Central memory CD4-positive, alpha-beta T cell (primary cell): ENCODE data around the gene SLC35G3.
A peak's percentile ranks its signal among the peaks of the same experiment; 100 is the strongest.
"Not testable (repeated sequence)": the region's sequence is repeated elsewhere in the genome, so short reads cannot be mapped to it uniquely, and the experiment has no call there.

Source experiments
- DNase-seq: peaks from one replicate; pipeline ENCODE4 v3.0.0; 2022

Gene SLC35G3

DNA sequence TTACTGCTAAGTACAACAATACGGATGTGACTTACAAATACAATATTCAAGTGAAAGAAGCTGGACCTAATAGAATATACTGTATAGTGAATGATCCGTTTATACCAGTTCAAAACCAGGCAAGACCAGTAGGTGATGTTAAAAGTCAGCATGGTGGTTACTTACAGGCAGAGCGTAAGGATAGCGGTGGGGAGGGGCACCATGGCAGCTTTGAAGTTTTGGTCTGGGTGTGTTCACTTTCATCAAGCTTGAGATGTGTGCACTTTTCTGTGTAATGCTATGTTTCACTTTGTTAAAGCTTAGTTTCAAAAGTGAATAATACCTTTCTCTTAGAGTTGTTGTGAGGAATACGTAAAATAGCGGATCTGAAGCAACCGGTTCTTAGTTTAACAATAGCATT is 16.5 kb upstream of the SLC35G3 start:
- peak; percentile 35 for DNase-seq

- DNase-seq, result not testable (repeated sequence)
Measured at GRCh38 chr17:35202582-35202981, 8.4 kb upstream of the SLC35G3 start.

- not testable (repeated sequence) for DNase-seq
Measured at GRCh38 chr17:35195062-35195461, 869 bp upstream of the SLC35G3 start.

DNA sequence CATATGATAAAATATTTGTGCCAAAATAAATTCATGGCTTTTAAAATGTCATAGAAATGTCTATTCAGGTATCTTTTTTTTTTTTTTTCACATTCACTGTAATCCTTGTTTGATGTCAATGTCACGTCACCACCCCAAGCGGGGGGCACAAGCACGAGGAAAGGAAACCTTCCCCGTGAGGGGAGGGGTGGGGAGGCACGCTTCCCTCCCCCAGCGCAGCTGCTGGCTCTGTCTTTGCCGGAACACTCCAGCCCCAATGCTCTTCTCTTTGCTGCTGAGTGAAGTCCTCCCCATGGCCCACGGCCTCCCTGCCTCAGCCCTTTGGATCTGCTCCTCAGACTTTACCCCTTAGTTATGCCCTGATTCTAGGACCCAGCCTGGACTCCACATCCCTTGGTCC is 1.5 kb downstream of the SLC35G3 start:
- DNase-seq, result no peak

DNA sequence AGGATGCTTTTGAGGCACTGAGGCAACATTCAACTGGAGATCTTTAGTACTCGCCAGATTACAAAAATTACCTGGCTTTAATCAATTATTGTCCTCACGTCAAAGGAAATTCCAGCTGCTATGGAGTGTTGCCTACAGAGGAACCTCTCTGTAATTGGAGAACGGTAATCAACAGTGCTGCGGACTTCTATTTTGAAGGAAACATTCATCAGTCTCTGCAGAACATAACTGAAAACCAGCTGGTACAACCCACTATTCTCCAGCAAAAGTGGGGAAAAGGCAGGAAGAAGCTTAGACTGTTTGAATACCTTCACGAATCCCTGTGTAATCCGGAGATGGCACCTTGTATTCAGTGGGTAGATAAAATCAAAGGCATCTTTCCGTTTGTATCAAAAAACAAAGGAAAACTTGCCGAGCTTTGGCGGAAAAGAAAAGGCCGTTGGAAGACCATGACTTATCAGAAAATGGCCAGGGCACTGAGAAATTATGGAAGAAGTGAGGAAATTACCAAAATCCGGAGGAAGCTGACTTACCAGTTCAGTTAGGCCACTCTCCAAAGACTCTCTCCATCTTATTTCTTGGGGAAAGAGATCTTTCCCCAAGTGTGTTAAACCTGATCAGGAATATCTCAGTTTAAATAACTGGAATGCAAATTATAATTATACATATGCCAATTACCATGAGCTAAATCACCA is 3.0 kb downstream of the SLC35G3 start:
- DNase-seq, result no peak

- DNase-seq, result no peak
Measured at GRCh38 chr17:35189291-35189690, 4.9 kb downstream of the SLC35G3 start.

- DNase-seq, result peak; percentile 27
Measured at GRCh38 chr17:35188111-35188510, 6.1 kb downstream of the SLC35G3 start.

DNA sequence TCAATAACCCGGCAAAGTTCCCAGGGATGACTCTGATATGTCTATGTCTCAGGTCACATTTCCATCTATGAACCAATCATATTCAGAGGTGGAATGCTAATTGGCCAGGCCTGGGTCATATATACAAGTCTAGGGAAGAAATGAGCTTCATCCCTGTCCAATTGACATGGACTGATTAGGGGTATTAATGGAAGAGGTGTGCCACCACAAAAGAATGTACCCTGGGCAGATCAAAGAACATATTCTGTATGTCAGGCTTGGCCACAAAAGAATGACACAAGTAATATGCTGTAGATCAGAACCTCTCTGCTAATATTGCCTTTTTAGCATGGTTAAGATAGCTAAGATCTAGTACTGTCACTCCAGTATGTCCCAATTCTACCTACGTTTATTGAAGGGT is 6.7 kb downstream of the SLC35G3 start:
- DNase-seq, result no peak

GRCh38 chr17:35185849-35186248 is 8.3 kb downstream of the SLC35G3 start:
- no peak for DNase-seq

GRCh38 chr17:35184274-35184673 is 9.9 kb downstream of the SLC35G3 start:
- no peak for DNase-seq

DNA sequence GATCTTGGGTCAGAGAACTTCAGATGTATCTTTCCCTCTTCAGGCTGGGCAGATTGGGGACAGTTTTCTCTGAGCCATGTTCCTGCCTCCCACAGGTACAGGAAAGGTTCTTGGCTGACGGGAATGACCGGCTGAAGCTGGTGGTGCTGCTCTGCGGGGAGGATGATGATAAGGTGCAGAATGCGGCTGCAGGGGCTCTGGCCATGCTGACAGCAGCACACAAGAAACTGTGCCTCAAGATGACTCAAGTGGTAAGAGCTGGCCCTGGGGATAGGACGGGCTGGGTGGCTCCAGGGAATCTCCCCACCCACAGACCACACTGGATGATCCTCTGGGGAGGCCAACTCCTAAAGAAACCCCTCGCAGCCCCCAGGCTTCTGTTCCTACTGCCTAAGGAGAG is 10.9 kb downstream of the SLC35G3 start:
- DNase-seq, result no peak

DNA sequence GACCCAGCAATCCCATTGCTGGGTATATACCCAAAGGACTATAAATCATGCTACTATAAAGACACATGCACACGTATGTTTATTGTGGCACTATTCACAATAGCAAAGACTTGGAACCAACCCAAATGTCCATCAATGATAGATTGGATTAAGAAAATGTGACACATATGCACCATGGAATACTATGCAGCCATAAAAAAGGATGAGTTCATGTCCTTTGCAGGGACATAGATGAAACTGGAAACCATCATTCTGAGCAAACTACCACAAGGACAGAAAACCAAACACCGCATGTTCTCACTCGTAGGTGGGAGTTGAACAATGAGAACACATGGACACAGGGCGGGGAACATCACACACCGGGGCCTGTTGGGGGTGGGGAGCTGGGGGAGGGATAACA is 14.8 kb downstream of the SLC35G3 start:
- not testable (repeated sequence) for DNase-seq

DNA sequence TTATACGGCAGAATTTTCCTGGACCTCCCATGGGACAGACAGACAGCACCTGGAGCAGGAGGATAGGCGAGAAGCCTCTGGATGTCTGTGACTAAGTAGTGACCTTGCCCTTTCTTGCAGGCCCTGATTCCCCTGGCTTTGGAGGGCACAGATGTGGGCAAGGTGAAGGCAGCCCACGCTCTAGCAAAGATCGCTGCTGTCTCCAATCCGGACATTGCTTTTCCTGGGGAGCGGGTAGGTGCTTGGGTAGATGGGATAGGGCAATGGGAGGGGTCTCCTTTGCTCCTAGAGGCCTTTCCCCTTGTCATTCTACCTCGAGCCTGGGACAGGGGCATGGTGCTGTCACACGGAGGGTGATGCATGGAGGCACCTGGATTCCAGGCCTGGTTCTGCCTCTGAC is 17.3 kb downstream of the SLC35G3 start:
- no peak for DNase-seq

GRCh38 chr17:35175638-35176415 is 18.4 kb downstream of the SLC35G3 start:
- DNase-seq, result no peak

DNA sequence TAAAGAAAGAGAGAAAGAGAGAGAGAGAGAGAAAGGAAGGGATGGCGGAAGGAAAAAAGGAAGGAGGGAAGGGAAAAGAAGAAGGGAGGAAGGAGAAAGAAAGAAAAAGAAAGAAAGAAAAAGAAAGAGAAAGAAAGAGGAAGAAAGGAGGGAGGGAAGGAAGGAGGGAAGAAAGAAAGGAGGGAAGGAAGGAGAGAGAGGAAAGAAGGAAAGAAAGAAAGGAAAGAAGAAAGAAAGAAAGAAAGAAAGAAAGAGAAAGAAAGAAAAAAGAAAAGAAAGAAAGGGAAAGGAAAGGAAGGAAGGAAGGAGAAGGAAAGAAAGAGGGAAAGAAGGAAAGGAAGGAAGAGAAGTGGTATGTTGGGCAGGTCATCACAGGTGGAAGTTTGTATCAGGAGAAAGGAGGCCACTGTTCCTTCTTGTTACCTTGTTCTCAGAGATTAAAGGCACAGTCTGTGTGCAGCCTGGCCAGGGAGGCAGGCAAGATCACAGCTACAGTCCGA is 19.3 kb downstream of the SLC35G3 start:
- no peak for DNase-seq

DNA sequence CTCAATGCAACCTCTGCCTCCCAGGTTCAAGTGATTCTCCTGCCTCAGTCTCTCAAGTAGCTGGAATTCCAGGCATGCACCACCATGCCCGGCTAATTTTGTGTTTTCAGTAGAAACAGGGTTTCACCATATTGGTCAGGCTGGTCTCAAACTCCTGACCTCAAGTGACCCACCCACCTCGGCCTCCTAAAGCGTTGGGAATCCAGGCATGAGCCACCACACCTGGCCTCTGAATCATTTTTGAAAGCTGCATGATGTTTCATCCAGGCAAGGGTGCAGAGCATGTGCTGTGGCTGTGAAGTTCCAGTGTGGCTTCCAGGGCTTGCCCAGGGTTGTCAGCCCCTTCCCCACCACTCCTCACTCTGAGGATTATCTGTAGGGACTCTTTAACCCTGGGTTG is 21.9 kb downstream of the SLC35G3 start:
- DNase-seq, result not testable (repeated sequence)

DNA sequence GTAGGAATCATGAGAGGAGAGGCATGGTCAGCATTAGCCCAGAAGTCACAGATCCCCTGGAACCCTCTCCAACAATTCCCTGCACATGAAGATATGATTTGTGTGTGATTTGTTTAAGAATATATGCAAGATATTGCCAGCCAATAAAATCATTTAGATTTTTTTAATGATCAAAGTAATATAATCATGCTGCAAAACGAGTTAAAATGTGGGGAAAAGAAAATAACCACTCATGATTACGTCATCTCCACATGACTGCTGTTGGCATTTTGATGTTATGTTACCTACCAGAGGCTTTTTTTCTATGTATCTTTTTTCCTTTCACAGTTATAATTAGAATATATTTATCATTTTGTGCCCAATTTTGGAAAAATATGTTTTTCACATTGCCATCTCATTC is 22.4 kb downstream of the SLC35G3 start:
- DNase-seq, result peak; percentile 54

DNA sequence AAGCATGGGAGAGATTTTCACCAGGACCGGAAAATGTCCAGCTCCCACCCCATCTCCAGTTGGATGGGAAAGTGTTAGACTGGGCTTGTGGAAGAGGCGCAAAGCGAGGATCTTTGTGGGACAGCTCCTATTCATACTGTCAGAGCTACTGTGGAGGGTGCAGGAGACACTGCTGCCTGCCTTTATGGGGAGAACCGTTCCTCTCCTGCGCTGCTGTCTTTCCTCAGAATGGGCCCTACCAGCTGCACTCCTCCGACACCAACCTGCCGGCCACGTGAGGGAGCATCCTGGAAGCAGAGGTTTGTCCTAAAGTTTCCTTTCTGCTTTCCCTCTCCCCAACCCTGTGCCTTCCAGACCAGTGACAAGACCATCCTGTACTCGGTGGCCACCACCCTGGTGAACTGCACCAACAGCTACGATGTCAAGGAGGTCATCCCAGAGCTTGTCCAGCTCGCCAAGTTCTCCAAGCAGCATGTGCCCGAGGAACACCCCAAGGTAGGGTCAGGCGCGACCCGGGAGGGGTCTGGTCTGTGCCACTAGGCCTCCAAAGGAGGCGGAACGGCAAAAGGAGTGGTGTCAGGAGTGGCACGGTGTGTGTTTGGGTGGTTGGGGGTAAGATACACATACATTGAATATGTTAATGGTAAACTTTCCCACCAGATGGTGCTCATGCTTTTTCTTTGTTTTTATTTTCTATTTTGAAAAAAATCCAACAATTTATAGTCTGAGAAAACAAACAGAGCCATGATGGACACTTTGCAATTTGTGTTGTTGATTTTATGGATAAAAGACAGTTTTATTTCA is 23.0 kb downstream of the SLC35G3 start:
- DNase-seq, result peak; percentile 66

GRCh38 chr17:35169835-35170363 is 24.3 kb downstream of the SLC35G3 start:
- no peak for DNase-seq

DNA sequence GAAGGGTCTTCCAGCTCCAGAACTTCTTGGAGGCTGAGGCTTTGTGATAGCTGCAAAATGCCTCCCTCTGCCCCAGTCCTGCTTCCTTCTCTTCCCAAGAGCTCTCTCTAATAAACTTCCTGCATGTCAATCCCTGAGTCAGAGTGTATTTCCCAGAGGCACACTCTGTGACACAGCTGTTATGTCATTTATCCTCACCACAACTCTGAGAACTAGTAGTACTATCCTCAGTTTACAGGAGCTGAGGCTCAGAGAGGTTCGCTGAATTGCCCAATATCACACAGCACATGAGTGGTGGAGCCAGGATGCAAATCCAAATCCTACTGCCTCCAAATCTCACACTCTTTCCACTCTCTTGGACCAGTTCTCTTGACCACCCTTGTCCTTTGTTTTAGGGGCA is 26.5 kb downstream of the SLC35G3 start:
- no peak for DNase-seq

- DNase-seq, result no peak
Measured at GRCh38 chr17:35167046-35167445, 27.1 kb downstream of the SLC35G3 start.

GRCh38 chr17:35166526-35166925 is 27.7 kb downstream of the SLC35G3 start:
- no peak for DNase-seq

DNA sequence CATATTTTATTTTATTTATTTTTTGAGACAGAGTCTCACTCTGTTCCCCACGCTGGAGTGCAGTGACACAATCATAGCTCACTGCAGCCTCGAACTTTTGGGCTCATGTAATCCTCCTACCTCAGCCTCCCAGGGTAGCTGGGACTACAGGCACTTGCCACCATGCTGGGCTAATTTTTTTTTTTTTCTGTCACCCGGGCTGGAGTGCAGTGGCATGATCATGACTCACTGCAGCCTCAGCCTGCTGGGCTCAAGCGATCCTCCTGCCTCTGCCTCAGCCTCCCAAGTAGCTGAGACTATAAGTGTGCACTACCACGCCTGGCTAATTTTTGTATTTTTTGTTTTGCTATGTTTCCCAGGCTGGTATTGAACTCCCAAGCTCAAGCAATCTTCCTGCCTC is 29.5 kb downstream of the SLC35G3 start:
- DNase-seq, result no peak
